Stomach smooth muscle (tissue), 2 donors: ENCODE data around the gene PACRG.

Source experiments
- H3K27ac ChIP-seq: one replicate; pipeline ENCODE4 v1.7.0; 2013; ENCODE audit warnings: mild to moderate bottlenecking, low read length, inconsistent platforms
- H3K27me3 ChIP-seq, 2 donors: one replicate each; pipeline ENCODE4 v1.7.0; 2013; ENCODE audit warnings: low read length in 2 of 2; ENCODE audit not compliant: insufficient read depth in 2 of 2, control insufficient read depth in 1 of 2
- H3K36me3 ChIP-seq, 2 donors: one replicate each; pipeline ENCODE4 v1.7.0; 2013; ENCODE audit warnings: low read length in 2 of 2; ENCODE audit not compliant: control insufficient read depth in 2 of 2, insufficient read depth in 2 of 2
- H3K4me1 ChIP-seq: one replicate; pipeline ENCODE4 v1.7.0; 2013; ENCODE audit warnings: low read length; ENCODE audit not compliant: control insufficient read depth, insufficient read depth
- H3K4me3 ChIP-seq, 2 donors: one replicate each; pipeline ENCODE4 v1.7.0; 2013; ENCODE audit warnings: low read length in 2 of 2
- H3K9ac ChIP-seq, 2 donors: one replicate each; pipeline ENCODE4 v1.7.0; 2013; ENCODE audit warnings: low read length in 2 of 2, mild to moderate bottlenecking in 1 of 2
- H3K9me3 ChIP-seq, 2 donors: one replicate each; pipeline ENCODE4 v1.7.0; 2013; ENCODE audit warnings: low read length in 2 of 2; ENCODE audit not compliant: control insufficient read depth in 2 of 2
- donor health status: healthy.
- donor health status: Pancreatic carcinoma.

PACRG gene

DNA sequence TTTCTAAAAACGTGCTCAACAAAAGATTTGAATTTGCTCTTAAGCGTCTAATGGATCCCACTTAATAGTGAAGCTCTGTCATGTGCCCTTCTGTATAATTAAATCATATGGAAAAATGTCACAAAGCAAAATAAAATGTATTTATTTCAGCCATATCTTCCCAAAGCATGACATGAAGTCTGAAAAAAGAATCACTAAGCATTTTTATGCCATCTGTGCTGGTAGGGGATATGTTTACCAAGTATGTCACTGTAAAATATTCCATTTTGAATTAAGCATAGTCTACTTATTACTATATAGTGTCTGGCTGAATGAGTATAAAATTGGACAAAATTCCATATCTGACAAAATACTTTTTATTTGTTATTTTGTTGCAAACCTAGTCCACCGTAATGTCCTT is 438.7 kb downstream of the PACRG start:
- Histone ChIP-seq H3K36me3 (no peaks in the 10 kb centered on the region), H3K9me3 (no peaks in the 10 kb centered on the region), H3K9ac (no peak overlapping the region), H3K27ac (no peak overlapping the region), H3K4me1 (peaks cover 3% of the 10 kb centered on the region), H3K27me3 (no peaks in the 10 kb centered on the region), H3K4me3 (no peak overlapping the region)

GRCh38 chr6:163169521-163169920 is 441.7 kb downstream of the PACRG start:
- H3K4me3 ChIP-seq, result no peak overlapping the region
- H3K27me3 ChIP-seq, result no peaks in the 10 kb centered on the region
- H3K9ac ChIP-seq, result no peak overlapping the region
- H3K36me3 ChIP-seq, result no peaks in the 10 kb centered on the region
- no peak overlapping the region for H3K27ac ChIP-seq
- no peaks in the 10 kb centered on the region for H3K4me1 ChIP-seq
- no peaks in the 10 kb centered on the region for H3K9me3 ChIP-seq

DNA sequence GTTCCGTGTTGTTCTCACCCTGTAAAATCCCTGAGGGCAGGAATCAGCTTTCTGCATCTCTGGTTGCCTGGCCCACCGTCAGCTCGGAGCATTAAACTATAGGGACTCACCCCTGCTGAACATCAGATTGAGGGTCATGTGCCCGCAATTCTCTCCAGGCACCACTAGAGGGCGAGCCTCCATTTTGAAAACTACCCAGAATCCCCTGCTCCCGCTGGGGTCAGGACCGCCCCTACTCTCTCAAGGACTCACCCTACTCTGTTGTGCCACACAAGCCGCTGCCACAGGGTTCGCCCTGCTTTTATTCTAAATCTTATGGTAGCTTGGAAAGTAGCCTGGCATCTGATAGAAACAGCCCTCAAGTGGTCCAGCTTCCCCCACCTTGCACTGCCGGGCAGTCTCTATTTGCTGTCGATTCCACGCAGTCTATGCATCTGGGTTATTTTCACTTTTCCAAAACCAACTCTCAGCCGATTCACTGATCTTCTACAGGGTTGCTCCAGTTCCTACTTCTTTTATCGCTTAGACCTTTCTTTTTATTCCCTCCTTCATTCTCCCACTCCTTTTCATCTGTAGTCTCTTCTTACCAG is 442.6 kb downstream of the PACRG start:
- Histone ChIP-seq H3K27me3 (no peaks in the 10 kb centered on the region), H3K9me3 (no peaks in the 10 kb centered on the region), H3K4me3 (no peak overlapping the region), H3K27ac (no peak overlapping the region), H3K9ac (no peak overlapping the region), H3K36me3 (no peaks in the 10 kb centered on the region), H3K4me1 (no peaks in the 10 kb centered on the region)

GRCh38 chr6:163173741-163174140 is 446.0 kb downstream of the PACRG start:
- no peak overlapping the region for H3K9ac ChIP-seq
- no peak overlapping the region for H3K27ac ChIP-seq
- H3K27me3 ChIP-seq, result no peaks in the 10 kb centered on the region
- no peaks in the 10 kb centered on the region for H3K4me1 ChIP-seq
- no peaks in the 10 kb centered on the region for H3K9me3 ChIP-seq
- H3K36me3 ChIP-seq, result no peaks in the 10 kb centered on the region
- no peak overlapping the region for H3K4me3 ChIP-seq

GRCh38 chr6:163175301-163175700 is 447.5 kb downstream of the PACRG start:
- Histone ChIP-seq H3K36me3 (no peaks in the 10 kb centered on the region), H3K27me3 (no peaks in the 10 kb centered on the region), H3K4me3 (no peak overlapping the region), H3K9ac (no peak overlapping the region), H3K4me1 (no peaks in the 10 kb centered on the region), H3K9me3 (no peaks in the 10 kb centered on the region), H3K27ac (no peak overlapping the region)

GRCh38 chr6:163176097-163176496 is 448.3 kb downstream of the PACRG start:
- Histone ChIP-seq H3K36me3 (no peaks in the 10 kb centered on the region), H3K27ac (no peak overlapping the region), H3K9me3 (no peaks in the 10 kb centered on the region), H3K4me3 (no peak overlapping the region), H3K4me1 (peaks cover 2% of the 10 kb centered on the region), H3K27me3 (no peaks in the 10 kb centered on the region), H3K9ac (no peak overlapping the region)

DNA sequence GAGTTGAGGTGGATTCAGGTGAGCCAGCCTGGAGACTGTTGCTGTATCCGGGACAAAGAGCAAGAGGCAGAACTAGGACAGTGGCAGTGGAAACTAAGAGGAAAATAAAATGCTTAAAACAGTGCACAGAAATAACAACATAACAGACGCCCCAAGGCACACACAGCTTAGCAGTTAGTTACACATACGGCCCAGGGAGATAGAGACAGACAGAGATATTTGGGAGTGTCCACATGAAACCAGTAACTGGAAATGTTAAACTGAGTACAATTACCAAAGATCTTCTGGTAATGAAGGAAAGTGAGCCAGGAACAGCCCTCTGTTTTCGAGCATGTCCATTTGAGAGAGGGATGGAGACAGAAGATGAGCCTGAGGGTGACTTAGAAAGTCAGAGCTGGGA is 449.2 kb downstream of the PACRG start:
- no peak overlapping the region for H3K9ac ChIP-seq
- H3K9me3 ChIP-seq, result no peaks in the 10 kb centered on the region
- H3K27ac ChIP-seq, result no peak overlapping the region
- H3K4me1 ChIP-seq, result peaks cover 2% of the 10 kb centered on the region
- H3K4me3 ChIP-seq, result no peak overlapping the region
- H3K27me3 ChIP-seq, result no peaks in the 10 kb centered on the region
- H3K36me3 ChIP-seq, result no peaks in the 10 kb centered on the region

DNA sequence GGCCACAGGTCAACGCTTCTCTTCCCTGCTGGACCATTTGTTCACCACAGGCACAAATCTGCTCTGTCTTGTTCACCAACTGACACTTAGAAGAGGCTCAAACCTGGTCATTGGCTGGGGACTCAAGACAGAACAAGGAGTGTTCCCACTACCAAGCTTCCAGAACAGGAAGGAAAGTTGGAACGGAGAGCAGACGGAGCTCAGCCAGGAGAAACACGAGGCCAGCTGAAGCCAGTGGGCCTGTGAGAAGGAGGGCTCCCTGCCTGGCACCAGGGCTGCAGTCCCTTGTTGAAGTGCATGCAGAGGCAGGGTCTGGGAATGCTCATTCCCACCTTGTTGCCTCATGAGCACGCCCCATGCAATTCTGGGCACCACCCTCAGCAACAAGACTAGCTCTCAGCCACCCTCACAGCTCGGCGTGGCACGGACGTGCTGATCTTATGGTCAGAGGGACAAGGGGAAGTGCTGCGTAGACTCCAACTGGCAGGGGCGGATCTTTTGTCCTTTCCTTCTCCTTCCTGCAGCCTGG is 450.2 kb downstream of the PACRG start:
- Histone ChIP-seq H3K4me3 (no peak overlapping the region), H3K4me1 (peaks cover 2% of the 10 kb centered on the region), H3K36me3 (no peaks in the 10 kb centered on the region), H3K27ac (no peak overlapping the region), H3K9ac (no peak overlapping the region), H3K9me3 (no peaks in the 10 kb centered on the region), H3K27me3 (no peaks in the 10 kb centered on the region)

DNA sequence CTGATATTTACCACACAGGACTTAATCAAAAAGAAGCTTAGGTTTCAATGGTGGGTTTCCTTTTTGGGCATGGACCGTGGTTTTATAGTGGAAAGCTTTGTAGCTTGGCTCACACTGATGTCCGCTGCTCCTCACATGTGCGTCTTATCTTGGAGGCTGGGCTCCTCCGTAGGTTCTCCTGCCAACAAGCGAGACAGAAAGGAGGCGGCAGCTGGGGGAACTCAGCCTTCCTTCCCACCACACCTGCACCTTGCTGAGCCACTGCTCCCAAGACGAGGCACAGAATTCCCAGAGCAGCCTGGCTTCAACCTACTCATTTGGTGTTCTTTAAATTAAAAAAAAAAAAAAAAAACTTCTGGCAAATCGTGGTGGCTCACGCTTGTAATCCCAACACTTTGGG is 451.3 kb downstream of the PACRG start:
- Histone ChIP-seq H3K4me3 (no peak overlapping the region), H3K4me1 (peaks cover 2% of the 10 kb centered on the region), H3K36me3 (no peaks in the 10 kb centered on the region), H3K9ac (no peak overlapping the region), H3K9me3 (no peaks in the 10 kb centered on the region), H3K27ac (no peak overlapping the region), H3K27me3 (no peaks in the 10 kb centered on the region)

- H3K27me3 ChIP-seq, result no peaks in the 10 kb centered on the region
- H3K4me3 ChIP-seq, result no peak overlapping the region
- no peak overlapping the region for H3K27ac ChIP-seq
- peaks cover 2% of the 10 kb centered on the region for H3K4me1 ChIP-seq
- H3K9ac ChIP-seq, result no peak overlapping the region
- H3K9me3 ChIP-seq, result no peaks in the 10 kb centered on the region
- no peaks in the 10 kb centered on the region for H3K36me3 ChIP-seq
Observed at GRCh38 chr6:163179721-163180120, 451.9 kb downstream of the PACRG start.

- H3K4me1 ChIP-seq, result peaks cover 2% of the 10 kb centered on the region
- H3K27ac ChIP-seq, result no peak overlapping the region
- H3K9ac ChIP-seq, result no peak overlapping the region
- no peak overlapping the region for H3K4me3 ChIP-seq
- H3K36me3 ChIP-seq, result no peaks in the 10 kb centered on the region
- no peaks in the 10 kb centered on the region for H3K9me3 ChIP-seq
- no peaks in the 10 kb centered on the region for H3K27me3 ChIP-seq
Observed at GRCh38 chr6:163180874-163181541, 453.2 kb downstream of the PACRG start.
